CD14-positive monocyte (primary cell): ENCODE results near the gene CHST3. TPM values are rescaled to one million over a fixed set of nuclear protein-coding genes. Genes with fewer than 3 reads are reported as not detected.
A peak's percentile ranks its signal among the peaks of the same experiment; 100 is the strongest.

Experiments
- DNase-seq, 3 donors: peaks; one replicate each; pipeline ENCODE4 v3.0.0-alpha.2; 2011 to 2022
- H2AFZ ChIP-seq: 2 replicates; pipeline ENCODE4 v1.6.0; 2012; ENCODE audit warnings: mild to moderate bottlenecking, low read depth, low read length, inconsistent platforms; ENCODE audit not compliant: insufficient read depth, poor library complexity, severe bottlenecking
- H3K27ac ChIP-seq, 2 donors: 1 replicate in 1 of 2; 2 replicates in 1 of 2; pipeline ENCODE4 v1.5.1; 2012 to 2013; ENCODE audit warnings: low read length in 2 of 2, control low read depth in 1 of 2, inconsistent platforms in 1 of 2, low read depth in 1 of 2, mild to moderate bottlenecking in 1 of 2
- H3K27me3 ChIP-seq, 2 donors: one replicate each; pipeline versions ENCODE4 v1.6.0 to v1.6.1; 2011 to 2013; ENCODE audit warnings: low read length in 2 of 2; ENCODE audit not compliant: control insufficient read depth in 2 of 2, insufficient read depth in 2 of 2
- H3K36me3 ChIP-seq, 2 donors: replicated peaks in 1 of 2; 1 replicate in 1 of 2; 2 replicates in 1 of 2; pipeline versions ENCODE4 v1.5.1 to v1.6.1; 2012 to 2013; ENCODE audit warnings: low read length in 2 of 2, control low read depth in 1 of 2, inconsistent platforms in 1 of 2, mild to moderate bottlenecking in 1 of 2; ENCODE audit not compliant: insufficient read depth in 2 of 2, control insufficient read depth in 1 of 2
- H3K4me1 ChIP-seq, 2 donors: 1 replicate in 1 of 2; 2 replicates in 1 of 2; pipeline versions ENCODE4 v1.5.1 to v1.6.1; 2012 to 2013; ENCODE audit warnings: low read length in 2 of 2, control low read depth in 1 of 2, inconsistent platforms in 1 of 2, mild to moderate bottlenecking in 1 of 2, moderate library complexity in 1 of 2; ENCODE audit not compliant: insufficient read depth in 2 of 2, control insufficient read depth in 1 of 2
- H3K4me2 ChIP-seq: replicated peaks from 2 replicates; pipeline ENCODE3; 2012; ENCODE audit warnings: low read length, moderate library complexity, mild to moderate bottlenecking; ENCODE audit not compliant: poor library complexity, severe bottlenecking; ENCODE audit errors: extremely low read depth
- H3K4me3 ChIP-seq, 3 experiments: fragments of 200-600 bp in 1 of 3; sonication (generic) in 1 of 3; replicated peaks in 1 of 3; 1 replicate in 2 of 3; 2 replicates in 1 of 3; pipeline ENCODE4 v1.5.1; 2011 to 2013; ENCODE audit warnings: low read length in 3 of 3, mild to moderate bottlenecking in 3 of 3, control low read depth in 2 of 3, low read depth in 2 of 3, inconsistent platforms in 1 of 3, moderate library complexity in 1 of 3
- H3K79me2 ChIP-seq: 2 replicates; pipeline ENCODE4 v1.6.0; 2012; ENCODE audit warnings: mild to moderate bottlenecking, control low read depth, inconsistent platforms, low read length, moderate library complexity; ENCODE audit not compliant: insufficient read depth
- H3K9ac ChIP-seq: 2 replicates; pipeline ENCODE4 v1.6.0; 2017; ENCODE audit warnings: low read length, mild to moderate bottlenecking; ENCODE audit not compliant: insufficient read depth, poor library complexity, severe bottlenecking
- H3K9me3 ChIP-seq, 2 donors: replicated peaks in 1 of 2; 1 replicate in 1 of 2; 2 replicates in 1 of 2; pipeline versions ENCODE4 v1.5.1 to v1.6.1; 2012 to 2013; ENCODE audit warnings: low read length in 2 of 2, control low read depth in 1 of 2; ENCODE audit not compliant: control insufficient read depth in 1 of 2, insufficient read depth in 1 of 2
- H4K20me1 ChIP-seq: 2 replicates; pipeline ENCODE4 v1.6.0; 2012; ENCODE audit warnings: mild to moderate bottlenecking, low read length, control low read depth, moderate library complexity; ENCODE audit not compliant: insufficient read depth
- H3K27ac Mint-ChIP-seq, 7 donors: one replicate each; pipeline ENCODE4 v1.8.0; 2020; ENCODE audit warnings: mild to moderate bottlenecking in 7 of 7, mixed read lengths in 7 of 7, moderate library complexity in 6 of 7, inconsistent platforms in 2 of 7
- H3K27me3 Mint-ChIP-seq, 3 donors: one replicate each; pipeline ENCODE4 v1.8.0; 2021 to 2022; ENCODE audit warnings: low read depth in 3 of 3, mild to moderate bottlenecking in 3 of 3, mixed read lengths in 3 of 3, moderate library complexity in 3 of 3, inconsistent platforms in 1 of 3
- H3K36me3 Mint-ChIP-seq, 2 donors: one replicate each; pipeline ENCODE4 v1.8.0; 2020; ENCODE audit warnings: mixed read lengths in 2 of 2, inconsistent platforms in 1 of 2, mild to moderate bottlenecking in 1 of 2
- H3K4me1 Mint-ChIP-seq: one replicate; pipeline ENCODE4 v1.8.0; 2020; ENCODE audit warnings: mild to moderate bottlenecking, mixed read lengths
- H3K4me3 Mint-ChIP-seq, 2 donors: one replicate each; pipeline ENCODE4 v1.8.0; 2020; ENCODE audit warnings: mild to moderate bottlenecking in 2 of 2, mixed read lengths in 2 of 2, moderate library complexity in 1 of 2
- H3K9me3 Mint-ChIP-seq, 7 donors: one replicate each; pipeline ENCODE4 v1.8.0; 2020 to 2022; ENCODE audit warnings: mixed read lengths in 7 of 7, mild to moderate bottlenecking in 6 of 7, moderate library complexity in 6 of 7, inconsistent platforms in 2 of 7
- WGBS: methylation state at CpG from one replicate; pipeline ENCODE4 v1.1.5; 2013; ENCODE audit warnings: missing lambda C conversion rate; ENCODE audit not compliant: insufficient coverage; 5-methylcytosine and 5-hydroxymethylcytosine counted together
- intact Hi-C, 2 donors: fragments of 100-400 bp; cut with micrococcal nuclease; formaldehyde crosslinking; loops; one replicate each; pipeline versions ENCODE4 v1.15.0 to v1.15.1; 2023
- polyA plus RNA-seq, 3 donors: library from polyadenylated mRNA; depleted of rRNA in 1 of 3; unstranded in 2 of 3; stranded (reverse) in 1 of 3; fragments of 300-500 nt in 2 of 3; fragments of >200 nt in 1 of 3; fragmentation: Illumina TruSeq in 2 of 3; gene quantifications; 1 replicate in 2 of 3; 2 replicates in 1 of 3; pipeline ENCODE4 v1.2.3, GENCODE V29; 2012 to 2021
- TF ChIP-seq, protein P1 (sequence below): fragments of 200-600 bp; IDR thresholded peaks from one replicate; pipeline ENCODE4 v1.8.0; 2022; ENCODE audit warnings: antibody characterized with exemption, mild to moderate bottlenecking

Gene CHST3
- polyA plus RNA-seq, 3 donors = not detected

- no peak for DNase-seq
- Mint-ChIP-seq H3K9me3 (no peaks in the 10 kb centered on the region), H3K27ac (peak overlapping the region in 1 of 7 donors; percentile 18), H3K27me3 (peaks cover 1 to 5% (median 3%) of the 10 kb centered on the region in 3 donors), H3K4me1 (no peaks in the 10 kb centered on the region), H3K36me3 (no peaks in the 10 kb centered on the region), H3K4me3 (no peak overlapping the region)
- H3K27me3 ChIP-seq = no peaks in the 10 kb centered on the region
- H3K4me1 ChIP-seq = no peaks in the 10 kb centered on the region
- H3K4me2 ChIP-seq = no peak overlapping the region
- no peaks in the 10 kb centered on the region for H4K20me1 ChIP-seq
- H3K9me3 ChIP-seq = no peaks in the 10 kb centered on the region
- intact Hi-C loops = no loop called here
- no peaks in the 10 kb centered on the region for H3K79me2 ChIP-seq
- WGBS = 91% methylated on average over 10 of the region's 14 CpGs
- TF ChIP-seq, protein P1, sequence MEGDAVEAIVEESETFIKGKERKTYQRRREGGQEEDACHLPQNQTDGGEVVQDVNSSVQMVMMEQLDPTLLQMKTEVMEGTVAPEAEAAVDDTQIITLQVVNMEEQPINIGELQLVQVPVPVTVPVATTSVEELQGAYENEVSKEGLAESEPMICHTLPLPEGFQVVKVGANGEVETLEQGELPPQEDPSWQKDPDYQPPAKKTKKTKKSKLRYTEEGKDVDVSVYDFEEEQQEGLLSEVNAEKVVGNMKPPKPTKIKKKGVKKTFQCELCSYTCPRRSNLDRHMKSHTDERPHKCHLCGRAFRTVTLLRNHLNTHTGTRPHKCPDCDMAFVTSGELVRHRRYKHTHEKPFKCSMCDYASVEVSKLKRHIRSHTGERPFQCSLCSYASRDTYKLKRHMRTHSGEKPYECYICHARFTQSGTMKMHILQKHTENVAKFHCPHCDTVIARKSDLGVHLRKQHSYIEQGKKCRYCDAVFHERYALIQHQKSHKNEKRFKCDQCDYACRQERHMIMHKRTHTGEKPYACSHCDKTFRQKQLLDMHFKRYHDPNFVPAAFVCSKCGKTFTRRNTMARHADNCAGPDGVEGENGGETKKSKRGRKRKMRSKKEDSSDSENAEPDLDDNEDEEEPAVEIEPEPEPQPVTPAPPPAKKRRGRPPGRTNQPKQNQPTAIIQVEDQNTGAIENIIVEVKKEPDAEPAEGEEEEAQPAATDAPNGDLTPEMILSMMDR = no peak
- H2AFZ ChIP-seq = no peak overlapping the region
- H3K27ac ChIP-seq = no peak overlapping the region
- no peak overlapping the region for H3K9ac ChIP-seq
- no peak overlapping the region for H3K4me3 ChIP-seq
- no peaks in the 10 kb centered on the region for H3K36me3 ChIP-seq
These were observed 36.2 kb downstream of the CHST3 start for GRCh38 chr10:72000073-72001032.

- H3K9me3 Mint-ChIP-seq = no peaks in the 10 kb centered on the region
- no peak overlapping the region for H3K4me3 Mint-ChIP-seq
- no peaks in the 10 kb centered on the region for H4K20me1 ChIP-seq
- H3K4me2 ChIP-seq = no peak overlapping the region
- DNase-seq = no peak
- no peaks in the 10 kb centered on the region for H3K36me3 ChIP-seq
- no peaks in the 10 kb centered on the region for H3K36me3 Mint-ChIP-seq
- no peaks in the 10 kb centered on the region for H3K4me1 Mint-ChIP-seq
- no peaks in the 10 kb centered on the region for H3K9me3 ChIP-seq
- no peak overlapping the region for H3K27ac Mint-ChIP-seq
- no peaks in the 10 kb centered on the region for H3K4me1 ChIP-seq
- H3K9ac ChIP-seq = no peak overlapping the region
- H3K4me3 ChIP-seq = no peak overlapping the region
- H3K79me2 ChIP-seq = no peaks in the 10 kb centered on the region
- H2AFZ ChIP-seq = no peak overlapping the region
- intact Hi-C loops = no loop called here
- TF ChIP-seq, protein P1 = no peak
- peaks cover 1 to 5% (median 3%) of the 10 kb centered on the region in 3 donors for H3K27me3 Mint-ChIP-seq
- 88% methylated on average over 4 of the region's 4 CpGs for WGBS
- H3K27ac ChIP-seq = no peak overlapping the region
- H3K27me3 ChIP-seq = no peaks in the 10 kb centered on the region
These were observed 36.8 kb downstream of the CHST3 start for GRCh38 chr10:72001033-72001395.
